AML-193 (cell line): ENCODE results near the gene SPATS2L.
A peak's percentile ranks its signal among the peaks of the same experiment; 100 is the strongest.

ENCODE experiments used
- DNase-seq, 2 experiments: peaks; one replicate each; lab custom pipeline; 2025; lab: John Stamatoyannopoulos, UW

Gene SPATS2L

DNA sequence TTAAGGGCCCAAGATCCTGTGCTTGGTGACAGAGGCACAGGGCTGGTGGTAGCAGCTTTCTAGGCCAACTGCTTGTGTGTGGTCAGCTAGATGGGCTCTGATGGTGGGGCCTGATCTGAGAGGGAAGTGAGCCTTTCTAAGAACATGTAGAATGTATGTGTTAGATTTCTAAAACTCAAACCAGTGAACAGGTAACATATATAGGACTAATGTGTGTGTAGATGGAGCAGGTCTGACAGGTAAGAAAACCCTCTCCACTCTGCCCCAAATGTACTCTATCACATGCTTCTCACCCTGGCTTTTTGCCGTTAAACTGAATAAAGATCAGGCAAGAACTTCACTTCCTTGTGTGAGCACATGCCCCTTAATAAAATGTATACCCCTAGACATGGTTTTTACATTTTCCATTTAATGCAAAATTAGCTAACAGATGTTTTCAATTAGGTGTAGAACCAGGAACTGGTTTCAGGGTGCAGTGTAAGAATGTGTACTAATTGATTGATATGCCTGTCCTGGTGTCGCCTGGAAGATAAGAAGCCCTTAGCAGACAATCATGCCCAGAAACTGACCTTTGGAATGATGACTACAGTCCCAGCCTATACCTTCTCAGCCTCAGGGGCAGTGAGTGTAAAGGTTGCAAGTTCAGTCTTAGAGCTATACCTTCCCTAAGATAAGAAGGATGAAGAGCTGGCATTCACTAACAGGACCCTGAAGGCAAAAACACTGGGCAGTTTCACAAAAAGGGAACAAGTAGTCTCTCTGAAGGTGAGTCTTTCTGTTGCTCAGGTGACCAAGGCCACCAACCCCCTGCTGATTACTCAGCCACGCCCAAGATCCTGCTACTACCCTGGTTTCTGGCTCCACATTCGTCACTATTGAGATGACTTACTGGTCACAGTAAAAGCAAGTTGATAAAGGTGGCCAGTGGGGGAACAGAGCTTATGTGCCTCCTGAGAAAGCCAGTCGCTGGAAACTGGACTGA, 71.2 kb downstream of the SPATS2L start:
- no peak for DNase-seq

DNA sequence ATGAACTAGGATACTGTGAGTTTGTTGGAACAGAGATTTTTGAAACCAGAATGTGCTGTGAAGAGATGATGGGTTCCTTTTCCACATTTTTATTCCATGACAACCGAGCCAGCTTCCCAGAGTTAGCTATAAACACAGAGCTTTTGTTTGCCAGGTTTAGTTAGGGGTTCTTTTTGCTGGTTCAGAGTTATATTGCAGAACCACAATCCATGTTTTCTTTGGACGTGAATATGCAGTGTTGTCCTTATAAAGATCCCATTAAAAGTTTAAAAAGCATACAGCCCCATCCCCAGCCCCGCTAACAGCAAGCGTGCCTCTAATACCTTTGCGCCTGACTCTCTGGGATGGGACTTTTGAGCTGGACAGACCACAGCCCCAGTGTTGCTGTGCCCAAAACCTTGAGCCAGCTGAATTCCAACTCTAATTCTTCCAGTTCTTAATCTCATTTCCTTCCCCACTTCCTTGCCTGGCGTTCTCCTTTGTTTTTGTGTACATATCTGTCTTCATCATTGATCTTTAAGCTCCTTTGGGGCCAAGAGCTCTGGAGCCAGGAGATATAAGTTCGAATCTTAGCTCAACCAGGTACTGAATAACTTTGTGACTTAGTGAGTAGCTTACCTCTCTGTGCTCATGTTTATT, 72.3 kb downstream of the SPATS2L start:
- no peak for DNase-seq

DNA sequence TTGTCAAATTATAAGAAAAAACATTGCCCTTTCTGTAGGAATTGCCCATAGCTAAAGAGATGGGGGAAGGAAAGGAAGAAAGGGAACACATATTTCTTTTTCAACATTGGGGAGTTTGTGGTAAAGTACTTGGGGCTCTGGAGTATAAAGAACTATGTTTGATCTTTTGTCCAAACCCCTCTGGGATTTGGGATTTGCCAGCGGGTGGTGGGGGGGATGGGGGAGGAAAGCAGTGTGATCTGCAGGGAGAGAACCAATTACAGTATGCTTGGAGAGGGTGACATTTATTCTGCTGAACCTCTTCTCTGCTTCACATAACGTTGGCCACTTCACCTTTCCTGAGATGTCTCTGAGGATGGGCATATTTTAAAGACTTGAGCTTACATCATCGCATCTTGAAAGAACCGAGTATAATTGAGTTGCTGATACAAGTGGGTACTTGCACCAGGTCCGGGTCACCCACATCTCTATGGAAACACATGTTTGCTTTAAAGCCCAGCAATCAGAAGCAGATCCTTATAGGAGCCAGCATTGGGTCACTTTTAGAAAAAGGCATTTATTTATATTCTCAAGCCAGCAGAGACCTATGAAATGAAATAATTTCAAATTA, 73.1 kb downstream of the SPATS2L start:
- DNase-seq: no peak

DNA sequence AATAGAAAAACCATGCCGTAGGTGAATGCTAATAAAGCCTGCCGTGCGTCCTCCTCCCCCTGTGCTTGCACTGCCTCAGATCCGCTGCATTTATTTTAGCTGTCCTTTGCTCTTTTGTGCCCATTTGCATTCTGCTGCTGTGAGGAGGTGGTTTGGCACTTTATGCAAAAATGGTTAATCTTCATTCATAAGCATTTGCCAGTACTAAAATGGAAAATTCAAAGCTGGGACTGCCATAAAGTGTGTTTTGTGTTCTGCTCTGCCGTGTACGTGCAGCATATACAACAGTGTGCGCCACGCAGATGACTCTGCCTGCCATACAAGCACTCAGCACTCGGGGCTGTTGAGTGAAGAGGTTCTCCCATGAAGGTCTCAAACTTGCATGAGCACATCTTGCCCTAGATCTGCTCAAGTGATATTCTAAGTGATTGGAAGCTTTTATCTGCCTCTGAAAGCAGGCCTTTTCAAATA, 73.6 kb downstream of the SPATS2L start:
- no peak for DNase-seq

DNA sequence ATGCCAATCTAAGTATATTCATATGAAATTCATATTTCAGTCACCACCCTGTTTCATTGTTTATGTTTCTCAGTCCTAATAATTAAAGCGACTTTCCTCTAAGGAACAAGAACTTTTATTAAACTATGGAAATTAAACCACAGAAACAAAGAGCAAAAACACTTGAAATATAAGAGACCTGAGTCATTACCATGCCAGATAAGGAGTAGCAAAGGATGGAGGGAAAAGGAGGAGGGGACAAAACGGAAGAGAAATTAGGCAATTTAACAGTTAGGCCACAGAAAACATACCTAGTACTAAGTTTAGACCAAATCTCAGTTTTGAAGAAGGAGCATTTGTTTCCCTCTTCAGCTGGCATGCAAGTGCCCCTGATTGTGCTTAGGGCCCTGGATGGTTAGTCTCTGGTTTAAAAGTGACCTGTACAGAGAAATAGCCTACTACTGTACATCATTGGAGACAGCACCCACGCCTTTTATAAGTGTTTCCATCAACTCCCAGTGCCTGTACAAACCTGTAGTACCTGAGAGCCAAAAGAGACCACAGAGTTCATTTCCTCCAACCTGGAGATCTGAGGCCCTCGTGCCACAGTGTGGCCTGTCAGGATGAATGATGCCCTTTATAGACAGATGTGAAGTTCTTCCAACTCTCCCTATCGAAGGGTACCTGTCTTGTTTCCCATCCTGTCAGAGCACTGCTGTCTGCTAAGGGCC, 74.5 kb downstream of the SPATS2L start:
- peak; percentile 12 to 18 for DNase-seq

DNA sequence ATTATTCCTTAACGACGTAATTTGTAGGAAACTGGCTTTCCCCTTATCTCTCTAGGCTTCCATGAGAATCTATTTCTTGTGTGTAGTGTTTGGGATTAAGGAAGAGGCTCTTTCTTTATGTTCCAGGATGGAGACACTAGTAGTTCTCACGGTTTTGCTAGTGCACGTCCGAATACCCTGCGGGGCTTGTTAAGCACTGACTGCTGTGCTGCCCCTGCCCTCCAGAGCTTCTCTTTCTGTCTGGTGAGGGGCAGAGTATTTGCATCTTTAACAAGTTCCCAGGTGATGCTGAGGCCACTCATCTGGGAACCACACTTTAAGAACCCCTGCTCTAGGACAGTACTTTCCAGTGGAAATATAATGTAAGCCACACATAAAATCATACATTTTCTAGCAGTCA, 76.4 kb downstream of the SPATS2L start:
- no peak for DNase-seq

DNA sequence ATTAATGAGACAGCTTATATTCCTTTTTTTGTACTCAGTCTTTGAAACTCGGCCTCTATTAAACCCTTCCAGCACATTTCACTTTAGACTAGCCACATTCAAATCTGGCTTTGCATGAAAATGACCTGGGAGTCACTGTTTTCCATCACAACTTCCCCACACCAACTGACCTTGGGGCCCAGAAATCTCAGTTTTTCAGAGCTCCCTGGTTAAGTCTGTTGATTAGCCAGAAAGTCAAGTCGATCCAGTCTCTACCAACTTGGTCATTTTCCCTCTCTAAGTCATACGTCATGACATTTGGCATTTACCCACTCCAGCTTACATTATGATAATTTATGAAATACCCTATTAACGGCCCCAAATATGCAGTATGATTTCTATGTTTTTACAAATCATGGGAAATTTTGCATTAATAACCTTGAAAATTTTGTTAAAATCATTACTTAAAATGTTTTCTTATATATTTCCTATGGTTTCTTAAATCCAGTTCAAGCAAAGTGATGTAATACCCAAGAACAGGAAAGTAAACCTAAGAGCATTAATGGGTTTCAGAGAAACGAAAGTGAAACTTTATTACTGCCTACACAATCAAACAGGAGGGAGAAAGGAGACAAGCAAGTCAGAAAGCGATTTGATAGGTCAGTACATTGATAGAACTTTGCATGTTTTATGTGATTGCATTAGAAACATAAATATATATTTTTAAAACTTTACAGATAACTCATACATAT, 77.1 kb downstream of the SPATS2L start:
- peak; percentile 42 to 47 for DNase-seq

DNA sequence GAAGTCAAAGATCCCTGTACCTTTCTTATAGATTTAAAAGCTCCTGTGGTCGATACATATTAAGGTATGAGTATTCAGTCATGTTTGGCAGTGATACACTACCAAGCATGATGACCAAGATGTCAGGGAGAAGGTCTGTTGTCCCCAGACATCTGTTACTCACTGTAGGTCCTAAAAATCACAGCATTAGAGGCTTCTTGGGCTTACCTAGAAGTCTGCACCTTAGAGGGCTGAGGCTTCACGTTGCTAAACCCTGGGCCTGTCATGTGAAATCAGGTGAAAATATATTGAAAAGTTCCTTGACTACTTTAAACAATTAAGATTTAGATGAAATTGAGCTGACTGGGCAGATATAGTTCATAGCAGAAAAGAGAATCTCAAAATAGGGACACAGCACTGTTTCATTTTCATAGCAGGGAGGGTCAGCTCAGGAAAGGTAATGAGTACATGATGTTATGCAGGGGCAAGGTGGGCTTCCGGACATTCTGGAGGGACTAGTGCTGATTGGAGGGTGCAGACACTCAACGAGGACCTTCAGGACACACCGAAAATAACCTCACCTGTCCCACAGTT, 78.7 kb downstream of the SPATS2L start:
- DNase-seq: no peak

DNA sequence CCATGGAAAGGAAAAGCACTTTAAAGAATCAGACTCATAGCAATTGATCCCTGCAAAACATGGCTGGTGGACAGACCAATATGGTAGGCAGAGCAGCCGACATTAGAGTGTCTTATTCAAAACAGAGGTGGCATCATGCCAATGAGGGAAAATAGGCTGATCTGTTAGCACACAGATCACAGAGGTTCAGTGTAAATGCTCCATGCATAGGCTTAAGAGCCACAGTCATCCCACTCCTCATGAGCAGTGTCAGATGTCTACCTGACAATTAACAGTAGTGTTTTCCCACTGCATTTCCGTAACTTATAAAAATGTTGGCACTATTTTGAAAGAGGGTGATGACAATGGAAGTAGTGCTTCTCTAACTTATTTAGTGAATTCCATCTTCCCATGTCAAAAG, 86.7 kb downstream of the SPATS2L start:
- DNase-seq: no peak

DNA sequence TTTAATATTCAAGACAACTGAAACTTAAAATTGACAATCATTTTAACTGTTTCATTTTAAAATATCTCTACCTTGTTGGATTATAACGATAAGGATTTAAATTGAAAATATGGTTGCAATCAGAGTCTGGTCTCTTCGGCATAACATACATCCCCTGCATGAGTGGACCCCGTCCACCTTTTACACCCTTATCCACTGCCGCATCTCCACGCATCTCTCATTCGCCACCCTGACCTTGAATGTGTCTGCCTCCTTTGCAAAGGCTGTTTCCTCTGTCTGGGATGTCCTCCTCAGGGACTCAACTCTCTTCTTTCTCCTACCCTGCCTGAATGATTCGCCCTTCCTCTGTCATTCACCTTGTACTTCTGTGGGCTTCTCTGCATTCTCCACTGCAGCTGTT, 87.6 kb downstream of the SPATS2L start:
- DNase-seq: no peak

DNA sequence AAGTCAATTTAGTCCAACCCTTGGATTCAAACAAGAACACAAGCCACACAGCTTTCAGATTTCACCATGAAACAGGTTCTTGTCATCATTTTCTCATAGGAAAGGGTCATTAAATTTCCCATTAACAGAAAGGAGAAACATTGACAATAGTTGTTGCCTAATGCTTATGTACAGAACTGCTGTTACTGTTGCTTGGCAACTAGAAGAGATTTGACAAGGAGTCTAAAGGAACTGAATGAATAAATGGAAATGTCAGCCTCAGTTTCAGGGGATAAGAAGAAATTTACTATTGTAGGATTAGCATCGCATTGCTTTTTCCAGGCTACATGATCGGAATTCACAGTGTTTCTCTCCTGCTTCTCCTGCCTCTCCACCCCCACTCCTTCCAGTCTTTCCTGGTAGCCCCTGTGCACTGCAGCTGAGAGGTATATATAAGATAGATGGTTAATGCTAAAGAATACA, 90.3 kb downstream of the SPATS2L start:
- DNase-seq: no peak

DNA sequence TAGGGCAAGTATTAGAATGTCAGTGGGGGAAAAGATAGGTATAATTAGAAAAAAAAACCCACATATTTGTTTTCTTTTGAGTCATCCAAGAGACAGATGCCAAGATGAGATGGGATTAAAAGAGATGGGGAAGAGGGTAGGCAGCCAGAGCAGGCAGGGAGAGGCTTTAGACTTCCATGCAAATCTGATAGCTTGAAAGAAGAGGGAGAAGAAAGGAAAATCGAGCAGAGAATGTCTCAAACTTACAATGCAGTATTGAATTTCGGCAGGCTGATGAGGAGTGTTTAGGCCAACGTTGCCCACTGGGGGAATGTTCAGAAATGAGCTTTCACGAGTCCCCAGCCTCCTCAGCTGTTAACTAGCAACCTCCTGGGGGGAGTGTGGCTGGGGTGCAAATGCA, 91.3 kb downstream of the SPATS2L start:
- no peak for DNase-seq

DNA sequence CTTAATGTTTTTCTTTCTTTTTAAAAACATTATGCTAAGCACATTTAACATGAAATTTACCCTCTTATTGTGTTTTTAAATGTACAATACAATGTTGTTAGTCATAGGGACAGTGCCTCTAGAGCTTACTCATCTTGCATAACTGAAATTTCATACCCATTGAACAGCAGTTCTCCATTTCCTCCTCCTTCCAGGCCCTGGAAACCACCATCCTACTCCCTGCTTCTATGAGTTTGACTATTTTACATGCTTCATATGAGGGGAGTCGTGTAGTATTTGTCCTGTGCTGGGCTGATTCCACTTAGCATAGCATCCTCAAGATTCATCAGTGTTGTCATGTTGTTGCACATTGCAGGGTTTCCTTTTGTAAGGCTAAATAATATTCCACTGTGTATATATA, 92.6 kb downstream of the SPATS2L start:
- no peak for DNase-seq

DNA sequence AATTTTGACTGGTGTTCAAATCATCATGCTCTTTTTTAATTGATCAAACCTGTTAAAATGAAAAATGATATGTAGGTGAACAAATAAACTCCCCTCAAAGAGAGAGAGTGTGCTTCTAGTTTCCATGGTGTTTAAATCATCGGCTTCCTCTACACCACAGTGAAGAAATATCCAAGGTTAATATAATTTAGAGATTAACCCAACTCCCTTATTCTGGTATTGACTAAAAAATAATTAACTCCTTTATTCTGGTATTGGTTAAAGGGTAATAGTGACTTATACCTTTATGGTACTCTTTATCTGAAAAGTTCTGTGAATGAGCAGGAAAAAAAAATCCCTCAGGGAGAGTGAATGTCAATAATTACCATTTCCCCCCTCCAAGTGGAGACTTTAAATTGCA, 93.1 kb downstream of the SPATS2L start:
- DNase-seq: no peak

DNA sequence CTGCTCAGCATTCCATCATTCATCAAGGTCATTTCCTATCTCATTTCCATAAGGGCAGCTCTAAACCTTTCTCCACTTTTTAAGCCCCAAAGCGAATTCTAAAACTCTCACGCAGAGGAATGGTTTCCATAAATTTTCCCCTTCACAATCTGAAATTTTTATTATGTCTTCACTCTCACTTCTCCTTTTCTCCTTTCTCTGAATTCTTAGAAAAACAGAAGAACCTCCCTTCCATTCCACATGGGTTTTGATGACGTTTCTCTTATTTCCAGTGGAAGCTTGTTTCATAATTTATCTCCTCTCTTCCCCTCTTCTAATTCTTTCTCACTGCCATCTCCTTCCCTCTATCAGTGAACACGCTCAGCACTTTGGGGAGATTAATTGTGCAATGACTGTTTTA, 97.3 kb downstream of the SPATS2L start:
- no peak for DNase-seq

DNA sequence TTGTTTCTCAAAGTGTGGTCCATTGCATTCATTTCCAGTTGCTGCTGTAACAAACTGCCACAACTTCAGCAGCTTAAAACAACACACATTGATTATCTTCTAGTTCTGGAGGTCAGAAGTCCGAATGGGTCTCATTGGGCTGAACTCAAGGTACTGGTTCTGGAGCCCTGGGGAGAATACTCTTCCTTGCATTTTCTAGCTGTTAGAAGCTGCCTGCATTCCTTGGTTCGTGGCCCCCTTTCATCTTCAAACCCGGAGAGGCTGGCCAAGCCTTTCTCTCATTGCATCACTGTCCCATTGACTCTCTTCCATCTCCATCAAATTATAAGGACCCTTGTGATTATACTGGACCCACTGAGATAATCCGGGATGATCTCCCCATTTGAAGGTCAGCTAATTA, 98.1 kb downstream of the SPATS2L start:
- DNase-seq: no peak

DNA sequence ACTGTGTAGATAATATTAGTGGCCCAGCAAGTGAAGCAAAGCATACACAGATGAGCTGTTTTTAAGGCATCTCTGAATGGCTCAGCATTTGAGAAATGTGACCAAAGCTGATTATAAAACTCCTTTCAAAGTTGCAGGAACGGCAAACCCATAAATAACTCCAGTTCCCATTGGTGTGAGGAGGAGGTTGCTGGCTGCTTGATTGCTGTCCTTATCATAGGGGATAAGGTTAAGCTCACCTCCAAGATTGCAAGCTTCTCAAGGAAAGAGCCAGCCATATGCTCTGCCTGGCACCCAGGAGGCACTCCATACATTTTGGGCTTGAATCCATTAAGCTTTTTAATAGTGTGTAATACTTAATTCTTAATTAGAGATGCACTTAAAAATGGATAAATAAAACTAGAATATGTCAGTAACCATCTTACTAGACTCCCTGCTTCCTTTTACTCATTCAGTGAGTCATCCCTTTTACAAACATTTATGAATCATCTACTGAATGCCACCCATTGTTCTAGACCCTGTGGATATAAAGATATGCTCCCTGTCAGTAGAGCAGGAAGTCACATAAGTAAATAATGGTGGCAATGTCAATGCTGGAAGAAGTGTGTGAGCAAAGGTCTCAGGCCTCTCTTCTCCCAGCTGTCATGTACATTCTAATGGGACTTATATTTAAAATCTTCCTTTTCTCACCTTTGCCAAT, 99.3 kb downstream of the SPATS2L start:
- DNase-seq: no peak

DNA sequence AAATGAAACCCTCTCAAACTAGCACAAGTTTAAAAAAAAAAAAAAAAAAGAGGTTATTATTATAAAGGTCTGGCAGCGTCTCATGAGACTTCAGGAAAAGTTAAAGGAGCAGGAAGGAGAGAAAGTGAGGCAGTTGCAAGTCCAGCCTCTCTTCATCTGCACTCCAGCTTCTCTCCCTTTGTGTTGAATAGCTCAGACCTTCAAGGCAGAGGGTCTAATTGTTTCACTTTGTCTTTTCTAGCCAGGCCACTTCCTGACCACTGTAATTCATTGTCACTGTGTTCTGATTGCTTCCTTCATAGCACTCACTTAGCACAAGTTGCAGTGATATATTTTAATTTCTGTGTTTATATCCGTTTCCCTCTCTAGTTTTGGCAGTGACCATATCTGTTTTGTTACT, 99.9 kb downstream of the SPATS2L start:
- DNase-seq: no peak

DNA sequence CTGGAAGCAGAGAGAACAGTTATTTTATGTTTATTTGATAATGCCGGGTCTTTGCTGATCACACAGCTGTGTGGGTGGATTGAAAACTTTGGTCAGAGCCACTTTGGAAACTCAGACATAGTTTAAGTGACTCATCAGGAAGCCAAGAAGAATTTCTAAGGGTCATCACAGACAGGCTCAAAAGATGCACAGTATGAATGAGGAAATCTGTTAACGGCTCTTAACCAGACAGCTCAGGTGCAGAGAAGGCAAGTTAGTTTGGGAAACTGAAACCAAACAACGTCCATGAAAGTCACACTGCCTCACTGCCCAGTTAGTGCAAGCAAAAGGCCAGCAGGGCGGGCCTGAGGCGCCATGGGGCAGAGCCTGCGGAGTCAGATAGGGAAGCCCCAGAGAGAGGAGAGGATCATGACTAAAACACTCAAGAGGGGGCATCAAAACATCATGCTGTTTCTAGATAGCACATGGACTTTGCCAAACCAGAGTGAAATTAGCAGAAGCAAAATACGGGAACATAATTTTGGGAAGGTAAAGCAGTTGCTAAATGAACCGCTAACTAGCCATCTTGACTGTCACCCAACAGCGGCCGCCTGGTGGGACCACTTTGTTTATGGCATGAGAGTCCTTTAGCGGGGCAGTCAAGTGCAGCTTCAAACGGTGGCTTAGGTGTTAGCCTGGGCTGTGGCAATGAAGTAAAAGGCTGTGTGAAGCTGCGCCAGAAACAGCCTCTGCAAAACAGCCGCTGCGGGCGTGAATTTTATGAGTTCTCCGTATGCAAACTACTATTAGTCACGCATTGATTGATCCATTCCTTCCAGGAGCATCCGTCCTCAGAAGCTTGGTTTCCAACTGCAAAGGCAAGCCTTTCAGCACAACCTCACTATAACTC, 102.2 kb downstream of the SPATS2L start:
- no peak for DNase-seq
